DOHH2 (cell line): ENCODE data around the gene ITGBL1.

Experiments used
- H3F3A ChIP-seq: fragments of 200-600 bp; sonication (generic), shearing (Covaris generic); 2 replicates; pipeline ENCODE4 v1.6.0; 2016; ENCODE audit warnings: antibody characterized with exemption, mild to moderate bottlenecking; ENCODE audit not compliant: control insufficient read depth, insufficient read depth
- H3K27ac ChIP-seq: fragments of 200-600 bp; sonication (generic); 2 replicates; pipeline ENCODE4 v1.5.1; 2014; ENCODE audit warnings: low read depth, mild to moderate bottlenecking, low read length, moderate library complexity
- H3K27me3 ChIP-seq: fragments of 200-600 bp; sonication (generic); 2 replicates; pipeline ENCODE4 v1.6.1; 2014; ENCODE audit warnings: mild to moderate bottlenecking, low read length, mixed read lengths; ENCODE audit not compliant: control insufficient read depth
- H3K36me3 ChIP-seq: fragments of 200-600 bp; sonication (generic); 2 replicates; pipeline ENCODE4 v1.6.1; 2014; ENCODE audit warnings: mild to moderate bottlenecking, low read length, moderate library complexity, mixed read lengths; ENCODE audit not compliant: control insufficient read depth
- H3K4me1 ChIP-seq: fragments of 200-600 bp; sonication (generic); 2 replicates; pipeline ENCODE4 v1.6.1; 2014; ENCODE audit warnings: mild to moderate bottlenecking, low read length, mixed read lengths; ENCODE audit not compliant: control insufficient read depth
- H3K4me2 ChIP-seq: fragments of 200-600 bp; sonication (generic); 2 replicates; pipeline ENCODE4 v1.6.0; 2014; ENCODE audit warnings: mild to moderate bottlenecking, low read length, moderate library complexity
- H3K4me3 ChIP-seq: fragments of 200-600 bp; sonication (generic); 2 replicates; pipeline ENCODE4 v1.5.1; 2014; ENCODE audit warnings: mild to moderate bottlenecking, low read length, mixed read lengths
- H3K79me2 ChIP-seq: fragments of 200-600 bp; sonication (generic); 2 replicates; pipeline ENCODE4 v1.6.1; 2014; ENCODE audit warnings: mild to moderate bottlenecking, low read length, mixed read lengths; ENCODE audit not compliant: control insufficient read depth
- H3K9me2 ChIP-seq: fragments of 200-600 bp; sonication (generic); replicated peaks from 2 replicates; pipeline ENCODE4 v1.6.1; 2014; ENCODE audit warnings: mild to moderate bottlenecking, low read length, mixed read lengths; ENCODE audit not compliant: control insufficient read depth
- H3K9me3 ChIP-seq: fragments of 200-600 bp; sonication (generic); 2 replicates; pipeline ENCODE4 v1.6.1; 2014; ENCODE audit warnings: antibody characterized with exemption, low read length, mixed read lengths; ENCODE audit not compliant: control insufficient read depth, insufficient read depth
- H4K20me1 ChIP-seq: fragments of 200-600 bp; sonication (generic); 2 replicates; pipeline ENCODE4 v1.6.0; 2014; ENCODE audit warnings: low read depth, mild to moderate bottlenecking, antibody characterized with exemption, low read length, moderate library complexity; ENCODE audit not compliant: control insufficient read depth, insufficient read depth
- EZH2phosphoT487 ChIP-seq: fragments of 200-600 bp; sonication (generic); IDR thresholded peaks from 2 replicates; pipeline ENCODE4 v1.6.1; 2017; ENCODE audit warnings: borderline replicate concordance, mild to moderate bottlenecking, antibody characterized with exemption, low read length, moderate library complexity, mixed read lengths
- TF ChIP-seq, protein P1 (sequence below): fragments of 200-600 bp; sonication (generic); IDR thresholded peaks from one replicate; pipeline ENCODE4 v1.5.1; 2014; ENCODE audit warnings: antibody characterized with exemption, mild to moderate bottlenecking, low read depth, low read length; ENCODE audit not compliant: poor library complexity, severe bottlenecking

The ITGBL1 gene

GRCh38 chr13:101717353-101717752, 264.9 kb downstream of the ITGBL1 start:
- H3K4me1 ChIP-seq = no peaks in the 10 kb centered on the region
- H3F3A ChIP-seq = no peaks in the 10 kb centered on the region
- no peak overlapping the region for H3K27ac ChIP-seq
- no peak overlapping the region for H3K4me3 ChIP-seq
- TF ChIP-seq, protein P1, sequence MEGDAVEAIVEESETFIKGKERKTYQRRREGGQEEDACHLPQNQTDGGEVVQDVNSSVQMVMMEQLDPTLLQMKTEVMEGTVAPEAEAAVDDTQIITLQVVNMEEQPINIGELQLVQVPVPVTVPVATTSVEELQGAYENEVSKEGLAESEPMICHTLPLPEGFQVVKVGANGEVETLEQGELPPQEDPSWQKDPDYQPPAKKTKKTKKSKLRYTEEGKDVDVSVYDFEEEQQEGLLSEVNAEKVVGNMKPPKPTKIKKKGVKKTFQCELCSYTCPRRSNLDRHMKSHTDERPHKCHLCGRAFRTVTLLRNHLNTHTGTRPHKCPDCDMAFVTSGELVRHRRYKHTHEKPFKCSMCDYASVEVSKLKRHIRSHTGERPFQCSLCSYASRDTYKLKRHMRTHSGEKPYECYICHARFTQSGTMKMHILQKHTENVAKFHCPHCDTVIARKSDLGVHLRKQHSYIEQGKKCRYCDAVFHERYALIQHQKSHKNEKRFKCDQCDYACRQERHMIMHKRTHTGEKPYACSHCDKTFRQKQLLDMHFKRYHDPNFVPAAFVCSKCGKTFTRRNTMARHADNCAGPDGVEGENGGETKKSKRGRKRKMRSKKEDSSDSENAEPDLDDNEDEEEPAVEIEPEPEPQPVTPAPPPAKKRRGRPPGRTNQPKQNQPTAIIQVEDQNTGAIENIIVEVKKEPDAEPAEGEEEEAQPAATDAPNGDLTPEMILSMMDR = no peak
- no peak for TF ChIP-seq EZH2phosphoT487
- no peaks in the 10 kb centered on the region for H3K9me2 ChIP-seq
- no peaks in the 10 kb centered on the region for H3K79me2 ChIP-seq
- no peaks in the 10 kb centered on the region for H3K36me3 ChIP-seq
- no peak overlapping the region for H3K4me2 ChIP-seq
- no peaks in the 10 kb centered on the region for H4K20me1 ChIP-seq
- H3K9me3 ChIP-seq = no peaks in the 10 kb centered on the region
- H3K27me3 ChIP-seq = no peaks in the 10 kb centered on the region

DNA sequence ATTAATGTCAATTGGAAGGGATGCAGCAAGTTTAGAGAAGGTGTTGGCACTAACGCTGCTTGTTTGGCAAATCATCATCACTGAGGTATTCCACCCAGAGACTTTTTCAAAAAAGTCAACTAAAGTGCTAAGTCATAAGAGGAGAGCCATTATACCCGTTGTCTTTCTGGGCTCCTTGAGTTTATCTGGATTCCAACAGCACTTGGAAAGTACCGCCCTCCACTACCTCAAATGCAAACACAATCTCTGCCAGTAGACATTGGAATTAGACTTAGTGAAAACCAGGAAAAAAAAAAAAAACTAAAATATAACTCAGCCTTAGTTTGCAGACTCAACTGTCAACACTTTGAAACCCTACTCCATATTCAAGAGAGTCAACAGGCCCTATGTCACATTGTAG, 266.0 kb downstream of the ITGBL1 start:
- no peaks in the 10 kb centered on the region for H3K27me3 ChIP-seq
- TF ChIP-seq EZH2phosphoT487 = no peak
- TF ChIP-seq, protein P1 = no peak
- no peak overlapping the region for H3K4me3 ChIP-seq
- no peaks in the 10 kb centered on the region for H3K79me2 ChIP-seq
- no peak overlapping the region for H3K27ac ChIP-seq
- H3K4me2 ChIP-seq = no peak overlapping the region
- H3F3A ChIP-seq = no peaks in the 10 kb centered on the region
- H3K4me1 ChIP-seq = no peaks in the 10 kb centered on the region
- H3K36me3 ChIP-seq = no peaks in the 10 kb centered on the region
- no peaks in the 10 kb centered on the region for H3K9me2 ChIP-seq
- no peaks in the 10 kb centered on the region for H4K20me1 ChIP-seq
- H3K9me3 ChIP-seq = no peaks in the 10 kb centered on the region

- Histone ChIP-seq H3F3A (no peaks in the 10 kb centered on the region), H3K9me3 (no peaks in the 10 kb centered on the region), H3K27me3 (no peaks in the 10 kb centered on the region), H3K9me2 (no peaks in the 10 kb centered on the region), H3K36me3 (no peaks in the 10 kb centered on the region), H3K4me1 (no peaks in the 10 kb centered on the region), H3K79me2 (no peaks in the 10 kb centered on the region), H3K4me2 (no peak overlapping the region), H3K27ac (no peak overlapping the region), H4K20me1 (no peaks in the 10 kb centered on the region), H3K4me3 (no peak overlapping the region)
- TF ChIP-seq, protein P1 = no peak
- no peak for TF ChIP-seq EZH2phosphoT487
These were observed 274.2 kb downstream of the ITGBL1 start for GRCh38 chr13:101726681-101727080.

DNA sequence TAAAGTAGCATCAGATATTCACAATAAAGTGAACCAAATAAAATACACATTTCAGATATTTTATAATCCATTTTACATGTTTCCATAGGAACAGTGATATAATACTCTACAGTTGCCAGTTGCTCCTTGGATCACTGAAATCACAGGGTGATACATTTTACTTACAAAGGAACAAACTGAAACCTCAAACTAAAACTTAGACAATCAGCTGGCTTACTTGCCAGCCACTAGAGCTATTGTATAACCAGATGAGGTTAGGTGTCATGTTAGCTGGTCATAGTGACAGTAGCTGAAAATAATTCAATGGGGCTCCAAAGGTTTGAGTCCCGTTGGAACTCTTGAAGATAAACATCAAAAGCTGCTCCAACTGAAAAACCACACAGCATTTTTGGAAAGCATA, 274.6 kb downstream of the ITGBL1 start:
- Histone ChIP-seq H3K27ac (no peak overlapping the region), H3F3A (no peaks in the 10 kb centered on the region), H3K36me3 (no peaks in the 10 kb centered on the region), H3K4me3 (no peak overlapping the region), H3K4me2 (no peak overlapping the region), H4K20me1 (no peaks in the 10 kb centered on the region), H3K79me2 (no peaks in the 10 kb centered on the region), H3K9me2 (no peaks in the 10 kb centered on the region), H3K4me1 (no peaks in the 10 kb centered on the region), H3K9me3 (no peaks in the 10 kb centered on the region), H3K27me3 (no peaks in the 10 kb centered on the region)
- TF ChIP-seq EZH2phosphoT487 = no peak
- TF ChIP-seq, protein P1 = no peak
